WTC11 (cell line): ENCODE data around the gene SLC38A11. TPM values are rescaled to one million over a fixed set of nuclear protein-coding genes. Genes with fewer than 3 reads are reported as not detected.

ENCODE experiments used
- ATAC-seq: fragments of 200-7000 bp; cut with Tn5 transposase; 2 replicates; pipeline ENCODE4 v1.10.0; 2021; ENCODE audit warnings: mild to moderate bottlenecking, moderate library complexity
- CTCF ChIA-PET: fragments of 300-600 bp; sonication (Branson Sonifier 250); formaldehyde crosslinking; loops from one replicate; lab custom pipeline; 2021; ENCODE audit warnings: antibody characterized with exemption; lab: Charles Lee
- POLR2A ChIA-PET: fragments of 350-600 bp; sonication (Branson Sonifier 250); formaldehyde crosslinking; loops from one replicate; lab custom pipeline; 2021; ENCODE audit warnings: antibody characterized with exemption; lab: Charles Lee
- DNase-seq: peaks from one replicate; pipeline ENCODE4 v3.0.0; 2021; ENCODE audit warnings: low spot score
- H3K27ac Mint-ChIP-seq: 2 replicates; pipeline ENCODE4 v1.8.0; 2021; ENCODE audit warnings: mixed read lengths
- H3K27me3 Mint-ChIP-seq: 2 replicates; pipeline ENCODE4 v1.8.0; 2021; ENCODE audit warnings: low read depth, mild to moderate bottlenecking, moderate library complexity, mixed read lengths
- H3K36me3 Mint-ChIP-seq: 2 replicates; pipeline ENCODE4 v1.8.0; 2021; ENCODE audit warnings: mixed read lengths
- H3K4me1 Mint-ChIP-seq: 2 replicates; pipeline ENCODE4 v1.8.0; 2022; ENCODE audit warnings: mixed read lengths
- H3K4me3 Mint-ChIP-seq: 2 replicates; pipeline ENCODE4 v1.8.0; 2021; ENCODE audit warnings: mild to moderate bottlenecking, moderate library complexity, mixed read lengths
- H3K9me3 Mint-ChIP-seq: 2 replicates; pipeline ENCODE4 v1.8.0; 2021; ENCODE audit warnings: mixed read lengths
- ARID4B ChIP-seq: sonication (generic); formaldehyde crosslinking; IDR thresholded peaks from 2 replicates; pipeline ENCODE4 v1.8.0; 2023; ENCODE audit warnings: missing genetic modification reagents, mild to moderate bottlenecking, borderline replicate concordance
- ATF6 ChIP-seq: sonication (generic); formaldehyde crosslinking; IDR thresholded peaks from 2 replicates; pipeline ENCODE4 v1.8.1; 2023; ENCODE audit warnings: mild to moderate bottlenecking, missing genetic modification reagents
- CREM ChIP-seq: sonication (generic); formaldehyde crosslinking; IDR thresholded peaks from 2 replicates; pipeline ENCODE4 v1.8.1; 2022; ENCODE audit warnings: mild to moderate bottlenecking, missing genetic modification reagents, moderate library complexity
- CTCF ChIP-seq: fragments of 200-600 bp; IDR thresholded peaks from 2 replicates; pipeline ENCODE4 v1.8.0; 2022; ENCODE audit warnings: antibody characterized with exemption
- IRF2 ChIP-seq: sonication (generic); formaldehyde crosslinking; IDR thresholded peaks from 2 replicates; pipeline ENCODE4 v1.8.0; 2022; ENCODE audit warnings: low read depth, missing genetic modification reagents, borderline replicate concordance
- JUN ChIP-seq: sonication (generic); formaldehyde crosslinking; IDR thresholded peaks from 2 replicates; pipeline ENCODE4 v1.8.0; 2023; ENCODE audit warnings: mild to moderate bottlenecking, missing genetic modification reagents
- MAX ChIP-seq: sonication (generic); formaldehyde crosslinking; IDR thresholded peaks from 2 replicates; pipeline ENCODE4 v1.8.0; 2022; ENCODE audit warnings: mild to moderate bottlenecking, missing genetic modification reagents
- PRRX2 ChIP-seq: fragments of 250-450 bp; sonication (Bioruptor Pico); IDR thresholded peaks from 2 replicates; pipeline ENCODE4 v1.8.0; 2021; ENCODE audit warnings: mild to moderate bottlenecking
- SMAD4 ChIP-seq: sonication (generic); formaldehyde crosslinking; IDR thresholded peaks from 2 replicates; pipeline ENCODE4 v1.8.0; 2022; ENCODE audit warnings: mild to moderate bottlenecking, missing genetic modification reagents
- STAT6 ChIP-seq: sonication (generic); formaldehyde crosslinking; conservative IDR thresholded peaks from 2 replicates; pipeline ENCODE4 v1.8.1; 2023; ENCODE audit warnings: mild to moderate bottlenecking, low read depth, missing genetic modification reagents, moderate library complexity
- TCF7 ChIP-seq: sonication (generic); formaldehyde crosslinking; IDR thresholded peaks from 2 replicates; pipeline ENCODE4 v1.8.0; 2022; ENCODE audit warnings: mild to moderate bottlenecking, low read depth, missing genetic modification reagents, moderate library complexity
- TP53 ChIP-seq: sonication (generic); formaldehyde crosslinking; IDR thresholded peaks from 2 replicates; pipeline ENCODE4 v1.8.1; 2023; ENCODE audit warnings: mild to moderate bottlenecking, missing genetic modification reagents
- USF2 ChIP-seq: sonication (generic); formaldehyde crosslinking; IDR thresholded peaks from 2 replicates; pipeline ENCODE4 v1.8.1; 2023; ENCODE audit warnings: mild to moderate bottlenecking, missing genetic modification reagents, moderate library complexity
- ZMAT4 ChIP-seq: fragments of 250-450 bp; sonication (Bioruptor Pico); IDR thresholded peaks from 2 replicates; pipeline ENCODE4 v1.9.0; 2021; ENCODE audit warnings: mild to moderate bottlenecking
- ZNF121 ChIP-seq: sonication (generic); formaldehyde crosslinking; IDR thresholded peaks from 2 replicates; pipeline ENCODE4 v1.8.0; 2023; ENCODE audit warnings: missing genetic modification reagents
- ZNF232 ChIP-seq: sonication (generic); formaldehyde crosslinking; IDR thresholded peaks from 2 replicates; pipeline ENCODE4 v1.8.0; 2022; ENCODE audit warnings: mild to moderate bottlenecking, missing genetic modification reagents
- ZNF263 ChIP-seq: sonication (generic); formaldehyde crosslinking; IDR thresholded peaks from 2 replicates; pipeline ENCODE4 v1.8.1; 2022; ENCODE audit warnings: low read depth, mild to moderate bottlenecking, moderate library complexity, missing genetic modification reagents
- ZNF317 ChIP-seq: sonication (generic); formaldehyde crosslinking; IDR thresholded peaks from 2 replicates; pipeline ENCODE4 v1.8.1; 2023; ENCODE audit warnings: low read depth, mild to moderate bottlenecking, moderate library complexity, missing genetic modification reagents, borderline replicate concordance
- total RNA-seq: library from RNA; stranded (reverse); gene quantifications from 3 replicates; pipeline ENCODE4 v1.2.3, GENCODE V29; 2021

The SLC38A11 gene
- total RNA-seq, 1 experiment from 2014 or later: not detected

- no peaks in the 10 kb centered on the region for H3K4me1 Mint-ChIP-seq
- TF ChIP-seq SMAD4 (CRISPR knock-in tag) (no peak), JUN (CRISPR knock-in tag) (no peak), CREM (CRISPR knock-in tag) (no peak), ZNF317 (CRISPR knock-in tag) (no peak), ATF6 (CRISPR knock-in tag) (no peak), USF2 (CRISPR knock-in tag) (no peak), ZNF121 (CRISPR knock-in tag) (no peak), TP53 (CRISPR knock-in tag) (no peak), ZNF232 (no peak), PRRX2 (no peak), TCF7 (CRISPR knock-in tag) (no peak), MAX (no peak), STAT6 (CRISPR knock-in tag) (no peak), ARID4B (no peak), IRF2 (no peak)
- POLR2A ChIA-PET: no interaction called here
- no peaks in the 10 kb centered on the region for H3K9me3 Mint-ChIP-seq
- CTCF ChIA-PET: interaction anchor here (0.5 to 2.5 kb wide), 2 partner anchors 16 to 49 kb away, joined by 5 to 9 read pairs; partner anchors contain the start of gene COBLL1
- H3K27ac Mint-ChIP-seq: no peak overlapping the region
- no peaks in the 10 kb centered on the region for H3K27me3 Mint-ChIP-seq
- DNase-seq (no peak), ATAC-seq (no peak)
- no peaks in the 10 kb centered on the region for H3K36me3 Mint-ChIP-seq
- H3K4me3 Mint-ChIP-seq: no peak overlapping the region
Observed at GRCh38 chr2:164891460-164891859, 63.9 kb downstream of the SLC38A11 start.

- CTCF ChIA-PET: interaction anchor here (2.5 kb wide), 1 partner anchor 48 kb away, joined by 9 read pairs; the partner anchor contains the start of gene COBLL1
- H3K36me3 Mint-ChIP-seq: no peaks in the 10 kb centered on the region
Observed at GRCh38 chr2:164890544-164890943, 64.8 kb downstream of the SLC38A11 start.

More at GRCh38 chr2:164890544-164890943, 64.8 kb downstream of the SLC38A11 start:
- H3K9me3 Mint-ChIP-seq: no peaks in the 10 kb centered on the region
- ATAC-seq (no peak), DNase-seq (no peak)
- TF ChIP-seq CTCF (no peak), JUN (CRISPR knock-in tag) (no peak), ZMAT4 (CRISPR knock-in tag) (no peak), ZNF263 (CRISPR knock-in tag) (no peak)
- no peak overlapping the region for H3K27ac Mint-ChIP-seq
- H3K4me3 Mint-ChIP-seq: no peak overlapping the region
- no peaks in the 10 kb centered on the region for H3K4me1 Mint-ChIP-seq
- POLR2A ChIA-PET: no interaction called here
- no peaks in the 10 kb centered on the region for H3K27me3 Mint-ChIP-seq
